K562 (cell line): ENCODE results near the gene GDF7. TPM values are rescaled to one million over a fixed set of nuclear protein-coding genes. Genes with fewer than 3 reads are reported as not detected.
A peak's percentile ranks its signal among the peaks of the same experiment; 100 is the strongest.

Source experiments
- ATAC-seq: fragments of 200-7000 bp; cut with Tn5 transposase; 3 replicates; pipeline ENCODE4 v1.9.1; 2020; ENCODE audit warnings: moderate library complexity
- BruUV-seq: library from RNA; stranded (reverse); fragments of 400-500 nt; replicated peaks from 2 replicates; lab custom pipeline; 2021; lab: Mats Ljungman, UMichigan
- CTCF ChIA-PET: fragments of 300-600 bp; formaldehyde crosslinking; extraction: SDS; loops from one replicate; lab custom pipeline; 2021; ENCODE audit warnings: low intra/inter-chr PET ratio; lab: Yijun Ruan, JAX
- POLR2A ChIA-PET: fragments of 300-600, 350-650 bp; sonication (Branson Sonifier 250); formaldehyde crosslinking; extraction: SDS; loops from one replicate; lab custom pipeline; 2021; ENCODE audit warnings: antibody characterized with exemption, inconsistent platforms; lab: Yijun Ruan, JAX
- DNase-seq, 4 experiments: peaks; one replicate each; pipeline versions ENCODE4 v3.0.0 to v3.0.0-alpha.2; 2011 to 2018; ENCODE audit warnings: low spot score in 3 of 4, mixed read lengths in 3 of 4; ENCODE audit errors: extremely low read depth in 1 of 4
- FAIRE-seq: peaks from 2 replicates; lab custom pipeline; 2011; peaks lifted over from hg19 to GRCh38; lab: Jason Lieb, UNC
- H2AFZ ChIP-seq: 2 replicates; pipeline ENCODE4 v1.6.0; 2011; ENCODE audit warnings: low read depth, low read length, control low read depth, inconsistent platforms
- H3K27ac ChIP-seq: fragments of 200-600 bp; 3 replicates; pipeline ENCODE4 v1.8.0; 2011; ENCODE audit warnings: low read depth, mild to moderate bottlenecking, control low read depth, inconsistent platforms, low read length, moderate library complexity, mixed read lengths; ENCODE audit errors: extremely low read depth
- H3K27me3 ChIP-seq, 2 experiments: fragments of 300-600 bp in 1 of 2; 2 replicates in 1 of 2; 3 replicates in 1 of 2; pipeline versions ENCODE4 v1.6.0 to v1.8.0; 2011; ENCODE audit warnings: inconsistent platforms in 2 of 2, low read length in 2 of 2, mild to moderate bottlenecking in 1 of 2, mixed read lengths in 1 of 2, moderate library complexity in 1 of 2; ENCODE audit not compliant: control insufficient read depth in 2 of 2, insufficient read depth in 2 of 2
- H3K36me3 ChIP-seq: fragments of 300-600 bp; 3 replicates; pipeline ENCODE4 v1.8.0; 2011; ENCODE audit warnings: mild to moderate bottlenecking, low read length, inconsistent platforms; ENCODE audit not compliant: control insufficient read depth, insufficient read depth
- H3K4me1 ChIP-seq, 2 experiments: fragments of 200-600 bp in 1 of 2; replicated peaks in 1 of 2; 2 replicates in 1 of 2; 3 replicates in 1 of 2; pipeline versions ENCODE4 v1.5.1 to v1.8.0; 2011; ENCODE audit warnings: inconsistent platforms in 2 of 2, low read length in 2 of 2, mild to moderate bottlenecking in 1 of 2, mixed read lengths in 1 of 2, moderate library complexity in 1 of 2; ENCODE audit not compliant: control insufficient read depth in 2 of 2, insufficient read depth in 2 of 2
- H3K4me2 ChIP-seq: 2 replicates; pipeline ENCODE4 v1.6.1; 2011; ENCODE audit warnings: low read length, control low read depth, inconsistent platforms, mixed read lengths; ENCODE audit not compliant: insufficient read depth
- H3K4me3 ChIP-seq: fragments of 200-600 bp; sonication (generic), shearing (Covaris generic); 2 replicates; pipeline ENCODE4 v1.5.1; 2016; ENCODE audit warnings: control low read depth, inconsistent platforms
- H3K79me2 ChIP-seq: fragments of 200-600 bp; 3 replicates; pipeline ENCODE4 v1.8.0; 2011; ENCODE audit warnings: low read length, inconsistent platforms; ENCODE audit not compliant: control insufficient read depth, insufficient read depth
- H3K9ac ChIP-seq, 2 experiments: 2 replicates each; pipeline versions ENCODE4 v1.6.0 to v1.6.1; 2011; ENCODE audit warnings: low read depth in 2 of 2, low read length in 2 of 2, control low read depth in 1 of 2, inconsistent platforms in 1 of 2, mild to moderate bottlenecking in 1 of 2, mixed read lengths in 1 of 2; ENCODE audit not compliant: insufficient read depth in 1 of 2
- H3K9me1 ChIP-seq: one replicate; pipeline ENCODE4 v1.6.0; 2011; ENCODE audit warnings: inconsistent platforms, mild to moderate bottlenecking, low read length, moderate library complexity; ENCODE audit not compliant: control insufficient read depth, insufficient read depth
- H3K9me3 ChIP-seq: replicated peaks from 2 replicates; pipeline ENCODE4 v1.5.1; 2011; ENCODE audit warnings: low read depth, low read length, inconsistent platforms; ENCODE audit not compliant: control insufficient read depth, insufficient read depth
- H4K20me1 ChIP-seq: replicated peaks from 2 replicates; pipeline ENCODE4 v1.6.1; 2011; ENCODE audit warnings: low read length, inconsistent platforms, mixed read lengths; ENCODE audit not compliant: control insufficient read depth, insufficient read depth
- ATF1 ChIP-seq, 2 experiments: fragments of 450-650 bp in 1 of 2; IDR thresholded peaks; 2 replicates each; pipeline ENCODE4 v1.6.1; 2016; ENCODE audit warnings: missing compliant biosample characterization in 1 of 2, missing genetic modification characterization in 1 of 2
- ELF4 ChIP-seq: fragments of 450-650 bp; formaldehyde crosslinking; IDR thresholded peaks from 2 replicates; pipeline ENCODE4 v1.4.0; 2022; ENCODE audit warnings: missing genetic modification characterization
- MAFG ChIP-seq: fragments of 450-650 bp; conservative IDR thresholded peaks from 2 replicates; pipeline ENCODE4 v1.6.1; 2016; ENCODE audit warnings: missing genetic modification characterization, missing compliant biosample characterization
- MLLT1 ChIP-seq, 2 experiments: fragments of 450-650 bp; IDR thresholded peaks; 2 replicates each; pipeline ENCODE4 v1.6.1; 2016
- NFE2 ChIP-seq: IDR thresholded peaks from 2 replicates; pipeline ENCODE4 v1.6.1; 2014; ENCODE audit warnings: antibody characterized with exemption, low read depth
- NFRKB ChIP-seq: fragments of 450-650 bp; IDR thresholded peaks from 2 replicates; pipeline ENCODE4 v1.6.1; 2016; ENCODE audit warnings: low read depth
- NFYB ChIP-seq: IDR thresholded peaks from 2 replicates; pipeline ENCODE4 v1.6.1; 2011; ENCODE audit warnings: mild to moderate bottlenecking, moderate library complexity; ENCODE audit not compliant: insufficient read length; ENCODE audit errors: extremely low read depth
- PHF8 ChIP-seq: fragments of 200-600 bp; sonication (generic); IDR thresholded peaks from 2 replicates; pipeline ENCODE4 v1.6.1; 2012; ENCODE audit warnings: mixed run types, mild to moderate bottlenecking, inconsistent platforms, low read length, moderate library complexity, borderline replicate concordance
- PRPF4 ChIP-seq: fragments of 200-400 bp; formaldehyde crosslinking; IDR thresholded peaks from one replicate; pipeline ENCODE4 v1.6.1; 2017; ENCODE audit warnings: low read length, low read depth, mild to moderate bottlenecking; ENCODE audit not compliant: insufficient read depth, poor library complexity, severe bottlenecking
- RFX1 ChIP-seq: fragments of 450-650 bp; IDR thresholded peaks from 2 replicates; pipeline ENCODE4 v1.6.1; 2016; ENCODE audit warnings: mild to moderate bottlenecking, moderate library complexity
- SMC3 ChIP-seq: conservative IDR thresholded peaks from 2 replicates; pipeline ENCODE4 v1.6.1; 2011; ENCODE audit warnings: low read depth, low read length, improper control_type of control experiment; ENCODE audit not compliant: insufficient read depth
- TBL1XR1 ChIP-seq, 2 experiments: IDR thresholded peaks; 2 replicates each; pipeline ENCODE4 v1.6.1; 2012; ENCODE audit warnings: improper control_type of control experiment in 2 of 2, low read length in 2 of 2, mild to moderate bottlenecking in 1 of 2
- TCF3 ChIP-seq: sonication (generic); formaldehyde crosslinking; IDR thresholded peaks from 2 replicates; pipeline ENCODE4 v1.4.0; 2020; ENCODE audit warnings: mild to moderate bottlenecking, missing genetic modification reagents
- ZNF140 ChIP-seq: fragments of 250-450 bp; sonication (Bioruptor Pico); IDR thresholded peaks from 2 replicates; pipeline ENCODE4 v1.8.0; 2021; ENCODE audit warnings: moderate library complexity, mild to moderate bottlenecking, inconsistent platforms
- ZNF586 ChIP-seq: fragments of 450-650 bp; formaldehyde crosslinking; conservative IDR thresholded peaks from 2 replicates; pipeline ENCODE4 v1.4.0; 2020; ENCODE audit warnings: mild to moderate bottlenecking, moderate library complexity
- WGBS: fragments of 100-300 bp; shearing (Covaris generic); methylation state at CpG from one replicate; pipeline ENCODE4 v1.1.6; 2016; ENCODE audit warnings: low coverage, mixed read lengths; ENCODE audit not compliant: insufficient coverage; ENCODE audit errors: missing lambda C conversion rate; 5-methylcytosine and 5-hydroxymethylcytosine counted together
- in situ Hi-C: fragments of 300-500 bp; cut with MboI; formaldehyde crosslinking; loops from 4 replicates; pipeline ENCODE4 v1.15.0; 2018; ENCODE audit warnings: inconsistent platforms, mixed read lengths
- intact Hi-C: fragments of 100-400 bp; cut with micrococcal nuclease; formaldehyde crosslinking; loops from 2 replicates; pipeline ENCODE4 v1.14.2; 2022
- polyA plus RNA-seq, 8 experiments: library from polyadenylated mRNA; depleted of rRNA in 4 of 8; stranded (reverse) in 5 of 8; unstranded in 3 of 8; fragments of >200 nt; fragmentation: Nextera tagmentation in 2 of 8; fragmentation: Illumina TruSeq in 1 of 8; extraction: Ambion mirVana in 2 of 8; extraction: Trizol in 1 of 8; gene quantifications; 2 replicates each; pipeline versions ENCODE4 v1.2.1 to v1.2.3, GENCODE V29; 2011 to 2014; ENCODE audit warnings: inconsistent platforms in 1 of 8, missing spikeins in 1 of 8
- total RNA-seq, 7 experiments: library from RNA; depleted of rRNA in 6 of 7; stranded (reverse); fragments of >200 nt in 6 of 7; fragmentation: Illumina TruSeq in 2 of 7; extraction: Trizol in 2 of 7; gene quantifications; 2 replicates each; pipeline versions ENCODE4 v1.2.1 to v1.2.3, GENCODE V29; 2011 to 2021; ENCODE audit warnings: low replicate concordance in 1 of 7

The GDF7 gene
- total and polyA plus RNA-seq, 9 of the 15 experiments (the other 6 are each of a cell fraction or from before 2014, with no cell fraction given), result 0.01 TPM; not detected in 7

DNA sequence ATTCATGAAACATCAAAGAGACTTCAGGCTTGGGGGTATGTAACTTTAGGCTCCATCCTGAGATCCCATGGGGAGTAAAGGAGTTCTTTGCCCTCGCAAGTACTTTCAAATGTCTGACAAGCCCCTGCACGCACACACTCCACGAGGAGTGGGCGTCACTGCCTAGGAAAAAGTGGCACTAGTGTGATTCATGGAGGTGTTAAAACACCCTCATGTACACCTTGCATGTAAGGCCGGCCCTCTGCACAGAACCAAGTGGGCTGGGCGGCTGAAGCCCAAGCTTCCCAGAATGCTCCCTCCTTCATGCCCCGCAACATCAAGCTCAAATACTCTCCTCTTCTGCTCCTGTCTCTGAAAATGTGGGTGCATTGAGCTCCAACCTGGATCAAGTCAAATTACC lies 23.9 kb upstream of the GDF7 start:
- Histone ChIP-seq H3K4me2 (no peak overlapping the region), H3K9me3 (no peaks in the 10 kb centered on the region), H3K9me1 (no peaks in the 10 kb centered on the region), H3K36me3 (no peaks in the 10 kb centered on the region), H3K4me1 (peaks cover 7 to 14% of the 10 kb centered on the region in 2 experiments; a peak in 4 of 5 replicates), H3K9ac (no peak overlapping the region), H3K4me3 (no peak overlapping the region), H2AFZ (no peak overlapping the region), H3K79me2 (no peaks in the 10 kb centered on the region), H3K27ac (no peak overlapping the region), H3K27me3 (0 out of 5 replicates have a peak, but pooled peaks cover 0 to 2% of the 10 kb centered on the region in 2 experiments), H4K20me1 (no peaks in the 10 kb centered on the region)
- FAIRE-seq, result no peak
- no TSS peak for BruUV-seq
- ChIA-PET POLR2A (interaction anchor here (0.6 to 1.5 kb wide), 8 partner anchors 8 to 1351 kb away, joined by 3 to 7 read pairs (median 4); partner anchors contain the start of genes HS1BP3 and RHOB), CTCF (interaction anchor here (0.9 to 1.4 kb wide), 4 partner anchors 200 to 246 kb away, joined by 3 to 8 read pairs (median 4); no protein-coding TSS in a partner anchor)
- in situ Hi-C loops, result no loop called here
- TF ChIP-seq PHF8, result no peak
- ATAC-seq, result no peak
- intact Hi-C loops, result loop anchor here (2.0 kb wide), 1 partner anchor 246 kb away; no protein-coding TSS in a partner anchor
- WGBS, result 60% methylated on average over 7 of the region's 7 CpGs
- no peak for DNase-seq

GRCh38 chr2:20643826-20644225 lies 23.1 kb upstream of the GDF7 start:
- no TSS peak for BruUV-seq
- Histone ChIP-seq H3K4me3 (no peak overlapping the region), H3K27me3 (0 out of 5 replicates have a peak, but pooled peaks cover 0 to 6% of the 10 kb centered on the region in 2 experiments), H2AFZ (no peak overlapping the region), H3K79me2 (no peaks in the 10 kb centered on the region), H3K36me3 (no peaks in the 10 kb centered on the region), H3K9me3 (no peaks in the 10 kb centered on the region), H4K20me1 (no peaks in the 10 kb centered on the region; the same call in 1 of the 2 replicates), H3K27ac (no peak overlapping the region), H3K9ac (no peak overlapping the region), H3K4me1 (peaks cover 7 to 14% of the 10 kb centered on the region in 2 experiments; a peak in 4 of 5 replicates), H3K4me2 (no peak overlapping the region), H3K9me1 (no peaks in the 10 kb centered on the region)
- in situ Hi-C loops, result no loop called here
- CTCF ChIA-PET, result interaction anchor here (0.9 kb wide), 1 partner anchor 205 kb away, joined by 4 read pairs; no protein-coding TSS in a partner anchor
- intact Hi-C loops, result loop anchor here (2.0 kb wide), 1 partner anchor 247 kb away; no protein-coding TSS in a partner anchor
- 7% methylated on average over 3 of the region's 3 CpGs for WGBS
- peak; percentile 12; the same call in 2 of the 3 replicates for ATAC-seq
- FAIRE-seq, result no peak
- POLR2A ChIA-PET, result interaction anchor here (0.6 to 1.5 kb wide), 7 partner anchors 23 to 262 kb away, joined by 3 to 7 read pairs (median 3); partner anchors contain the start of gene RHOB
- peak in 2 of 4 experiments; percentile 37 to 51 for DNase-seq
- peak; percentile 83 for TF ChIP-seq RFX1
- no peak for TF ChIP-seq NFYB
- TF ChIP-seq PRPF4, result no peak
- no peak for TF ChIP-seq ATF1 (CRISPR knock-in tag; IDR thresholded peaks at IDR 0.05)
- no peak for TF ChIP-seq ATF1 (tag; IDR thresholded peaks at IDR 0.05)
- TF ChIP-seq NFE2, result peak; percentile 51; the same call in 1 of the 2 replicates
- no peak for TF ChIP-seq MLLT1 (IDR thresholded peaks at IDR 0.05)
- 0 out of 2 replicates have a peak, but pooled peaks have one; percentile 37 for TF ChIP-seq MAFG (tag)
- TF ChIP-seq SMC3, result no peak
- TF ChIP-seq ZNF140, result no peak
- peak; percentile 14; the same call in 1 of the 2 replicates for TF ChIP-seq TCF3 (CRISPR knock-in tag)
- TF ChIP-seq TBL1XR1 (IDR thresholded peaks at IDR 0.05; ENCODE audit: low read length in 2 of 2), result no peak
- TF ChIP-seq NFRKB, result no peak
- no peak for TF ChIP-seq ZNF586 (CRISPR knock-in tag)
- no peak for TF ChIP-seq ELF4
